ENCODE results near the gene PSMD11. TPM values are rescaled to one million over a fixed set of nuclear protein-coding genes. Genes with fewer than 3 reads are reported as not detected.

Gene PSMD11
- total RNA-seq, 1 donor from 2014 or later: 109 TPM

GRCh38 chr17:32487473-32488176 is 43.3 kb downstream of the PSMD11 start:
- Mint-ChIP-seq H3K27ac (peak overlapping the region; percentile 59), H3K27me3 (peaks cover 3% of the 10 kb centered on the region)

GRCh38 chr17:32488177-32488542 is 43.9 kb downstream of the PSMD11 start:
- Mint-ChIP-seq H3K27ac (peak overlapping the region; percentile 59), H3K9me3 (no peaks in the 10 kb centered on the region), H3K4me1 (ENCODE audit: unreplicated experiment) (peaks cover 29% of the 10 kb centered on the region), H3K36me3 (peaks cover 7% of the 10 kb centered on the region), H3K27me3 (peaks cover 3% of the 10 kb centered on the region), H3K4me3 (peak overlapping the region; percentile 94)
- no peak for DNase-seq (ENCODE audit: extremely low spot score, unreplicated experiment)
- no peak for TF ChIP-seq CTCF (conservative IDR thresholded peaks at IDR 0.05)

More at GRCh38 chr17:32487473-32488176, 43.3 kb downstream of the PSMD11 start:
- Mint-ChIP-seq H3K4me1 (ENCODE audit: unreplicated experiment) (peaks cover 25% of the 10 kb centered on the region), H3K4me3 (peak overlapping the region; percentile 94), H3K36me3 (peaks cover 7% of the 10 kb centered on the region), H3K9me3 (no peaks in the 10 kb centered on the region)
- no peak for DNase-seq (ENCODE audit: extremely low spot score, unreplicated experiment)
- no peak for TF ChIP-seq CTCF (conservative IDR thresholded peaks at IDR 0.05)

GRCh38 chr17:32488604-32489180 is 44.4 kb downstream of the PSMD11 start:
- Mint-ChIP-seq H3K27ac (no peak overlapping the region), H3K27me3 (peaks cover 3% of the 10 kb centered on the region), H3K4me1 (ENCODE audit: unreplicated experiment) (peaks cover 24% of the 10 kb centered on the region), H3K9me3 (no peaks in the 10 kb centered on the region), H3K36me3 (peaks cover 7% of the 10 kb centered on the region), H3K4me3 (peak overlapping the region; percentile 94)
- TF ChIP-seq CTCF (conservative IDR thresholded peaks at IDR 0.05): no peak
- no peak for DNase-seq (ENCODE audit: extremely low spot score, unreplicated experiment)

GRCh38 chr17:32489320-32490100 is 45.2 kb downstream of the PSMD11 start:
- TF ChIP-seq CTCF (conservative IDR thresholded peaks at IDR 0.05): no peak
- Mint-ChIP-seq H3K36me3 (peaks cover 7% of the 10 kb centered on the region), H3K27ac (no peak overlapping the region), H3K27me3 (peaks cover 3% of the 10 kb centered on the region), H3K4me3 (peak overlapping the region; percentile 73), H3K9me3 (no peaks in the 10 kb centered on the region), H3K4me1 (ENCODE audit: unreplicated experiment) (peaks cover 17% of the 10 kb centered on the region)
- DNase-seq (ENCODE audit: extremely low spot score, unreplicated experiment): no peak

- peak overlapping the region; percentile 73 for H3K4me3 Mint-ChIP-seq
- H3K9me3 Mint-ChIP-seq: no peaks in the 10 kb centered on the region
- H3K27me3 Mint-ChIP-seq: peaks cover 3% of the 10 kb centered on the region
- H3K36me3 Mint-ChIP-seq: peaks cover 7% of the 10 kb centered on the region
- H3K4me1 Mint-ChIP-seq (ENCODE audit: unreplicated experiment): peaks cover 17% of the 10 kb centered on the region
- no peak for TF ChIP-seq CTCF (conservative IDR thresholded peaks at IDR 0.05)
- no peak for DNase-seq (ENCODE audit: extremely low spot score, unreplicated experiment)
- H3K27ac Mint-ChIP-seq: no peak overlapping the region
Observed at GRCh38 chr17:32490101-32490482, 45.8 kb downstream of the PSMD11 start.
